ENCODE results near the gene BBIP1. TPM values are rescaled to one million over a fixed set of nuclear protein-coding genes. Genes with fewer than 3 reads are reported as not detected.

The BBIP1 gene
- total RNA-seq, 1 experiment from 2014 or later, result 46.9 TPM

DNA sequence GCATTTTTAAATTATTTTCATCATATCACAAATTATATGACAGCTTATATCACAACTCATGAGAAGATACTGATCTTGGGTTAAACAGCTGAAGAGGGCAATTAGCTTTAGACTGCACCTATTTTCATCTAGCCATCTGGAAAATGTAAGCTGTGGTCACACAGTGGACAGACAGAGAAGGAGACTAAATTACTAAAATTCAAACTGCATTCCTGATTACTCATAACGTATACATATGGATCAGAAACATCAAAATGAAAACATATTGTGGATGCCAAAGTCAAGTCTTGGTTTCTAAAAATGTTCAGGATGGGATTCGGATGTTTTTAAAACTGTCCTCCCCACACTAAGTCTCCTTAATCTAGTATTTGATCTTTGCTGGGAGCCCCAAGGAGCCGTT is 6.6 kb downstream of the BBIP1 start:
- Mint-ChIP-seq H3K4me3 (ENCODE audit: unreplicated experiment) (no peak overlapping the region), H3K36me3 (ENCODE audit: insufficient read depth, unreplicated experiment) (peaks cover 34% of the 10 kb centered on the region), H3K27ac (ENCODE audit: low read depth, unreplicated experiment) (peak overlapping the region; percentile 54), H3K4me1 (ENCODE audit: insufficient read depth, unreplicated experiment) (peaks cover 38% of the 10 kb centered on the region), H3K27me3 (ENCODE audit: insufficient read depth, unreplicated experiment) (no peaks in the 10 kb centered on the region), H3K9me3 (ENCODE audit: unreplicated experiment) (no peaks in the 10 kb centered on the region)
- intact Hi-C loops (cut with micrococcal nuclease), result no loop called here
- peak; percentile 27 for DNase-seq (ENCODE audit: unreplicated experiment)
- no TSS peak for BruUV-seq (replicated peaks)
- ChIA-PET POLR2A (interaction anchor here (0.8 to 2.4 kb wide), 2 partner anchors 9 to 41 kb away, joined by 3 to 17 read pairs; partner anchors contain the start of gene PDCD4), CTCF (interaction anchor here (1.3 kb wide), 1 partner anchor 10 kb away, joined by 3 read pairs; no protein-coding TSS in a partner anchor)
- TF ChIP-seq, protein P1, sequence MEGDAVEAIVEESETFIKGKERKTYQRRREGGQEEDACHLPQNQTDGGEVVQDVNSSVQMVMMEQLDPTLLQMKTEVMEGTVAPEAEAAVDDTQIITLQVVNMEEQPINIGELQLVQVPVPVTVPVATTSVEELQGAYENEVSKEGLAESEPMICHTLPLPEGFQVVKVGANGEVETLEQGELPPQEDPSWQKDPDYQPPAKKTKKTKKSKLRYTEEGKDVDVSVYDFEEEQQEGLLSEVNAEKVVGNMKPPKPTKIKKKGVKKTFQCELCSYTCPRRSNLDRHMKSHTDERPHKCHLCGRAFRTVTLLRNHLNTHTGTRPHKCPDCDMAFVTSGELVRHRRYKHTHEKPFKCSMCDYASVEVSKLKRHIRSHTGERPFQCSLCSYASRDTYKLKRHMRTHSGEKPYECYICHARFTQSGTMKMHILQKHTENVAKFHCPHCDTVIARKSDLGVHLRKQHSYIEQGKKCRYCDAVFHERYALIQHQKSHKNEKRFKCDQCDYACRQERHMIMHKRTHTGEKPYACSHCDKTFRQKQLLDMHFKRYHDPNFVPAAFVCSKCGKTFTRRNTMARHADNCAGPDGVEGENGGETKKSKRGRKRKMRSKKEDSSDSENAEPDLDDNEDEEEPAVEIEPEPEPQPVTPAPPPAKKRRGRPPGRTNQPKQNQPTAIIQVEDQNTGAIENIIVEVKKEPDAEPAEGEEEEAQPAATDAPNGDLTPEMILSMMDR (IDR thresholded peaks at IDR 0.05; ENCODE audit: unreplicated experiment), result no peak

DNA sequence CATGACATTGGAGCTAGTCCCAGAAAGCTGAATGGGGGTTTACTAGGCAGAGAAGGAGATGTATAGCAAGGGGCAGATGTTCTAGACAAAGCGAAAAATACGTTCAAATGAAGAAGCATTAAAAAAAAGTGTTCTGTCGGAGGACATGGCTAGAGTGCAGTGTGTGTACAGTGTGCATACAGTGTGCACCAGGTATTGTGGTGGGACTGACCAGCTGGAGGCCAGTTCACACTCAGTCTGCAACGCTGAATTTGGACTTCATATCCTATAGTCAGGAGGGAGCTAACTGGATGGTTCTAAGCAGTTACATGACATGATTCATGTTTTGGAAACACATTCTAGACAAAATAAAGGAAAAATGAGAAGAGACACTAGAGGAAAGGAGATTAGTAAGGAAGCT is 8.8 kb downstream of the BBIP1 start:
- BruUV-seq (replicated peaks), result no TSS peak
- Mint-ChIP-seq H3K27ac (ENCODE audit: low read depth, unreplicated experiment) (no peak overlapping the region), H3K36me3 (ENCODE audit: insufficient read depth, unreplicated experiment) (peaks cover 41% of the 10 kb centered on the region), H3K4me1 (ENCODE audit: insufficient read depth, unreplicated experiment) (peaks cover 24% of the 10 kb centered on the region), H3K9me3 (ENCODE audit: unreplicated experiment) (no peaks in the 10 kb centered on the region), H3K4me3 (ENCODE audit: unreplicated experiment) (no peak overlapping the region), H3K27me3 (ENCODE audit: insufficient read depth, unreplicated experiment) (no peaks in the 10 kb centered on the region)
- TF ChIP-seq, protein P1 (IDR thresholded peaks at IDR 0.05; ENCODE audit: unreplicated experiment), result no peak
- POLR2A ChIA-PET, result interaction anchor here (0.6 to 11.1 kb wide), 11 partner anchors 7 to 593 kb away, joined by 3 to 129 read pairs (median 6); partner anchors contain the start of genes BBIP1, PDCD4 and SHOC2
- intact Hi-C loops (cut with micrococcal nuclease), result no loop called here
- DNase-seq (ENCODE audit: unreplicated experiment), result no peak
- CTCF ChIA-PET, result interaction anchor here (1.1 to 1.2 kb wide), 2 partner anchors 300 to 1229 kb away, joined by 3 to 6 read pairs; no protein-coding TSS in a partner anchor

DNA sequence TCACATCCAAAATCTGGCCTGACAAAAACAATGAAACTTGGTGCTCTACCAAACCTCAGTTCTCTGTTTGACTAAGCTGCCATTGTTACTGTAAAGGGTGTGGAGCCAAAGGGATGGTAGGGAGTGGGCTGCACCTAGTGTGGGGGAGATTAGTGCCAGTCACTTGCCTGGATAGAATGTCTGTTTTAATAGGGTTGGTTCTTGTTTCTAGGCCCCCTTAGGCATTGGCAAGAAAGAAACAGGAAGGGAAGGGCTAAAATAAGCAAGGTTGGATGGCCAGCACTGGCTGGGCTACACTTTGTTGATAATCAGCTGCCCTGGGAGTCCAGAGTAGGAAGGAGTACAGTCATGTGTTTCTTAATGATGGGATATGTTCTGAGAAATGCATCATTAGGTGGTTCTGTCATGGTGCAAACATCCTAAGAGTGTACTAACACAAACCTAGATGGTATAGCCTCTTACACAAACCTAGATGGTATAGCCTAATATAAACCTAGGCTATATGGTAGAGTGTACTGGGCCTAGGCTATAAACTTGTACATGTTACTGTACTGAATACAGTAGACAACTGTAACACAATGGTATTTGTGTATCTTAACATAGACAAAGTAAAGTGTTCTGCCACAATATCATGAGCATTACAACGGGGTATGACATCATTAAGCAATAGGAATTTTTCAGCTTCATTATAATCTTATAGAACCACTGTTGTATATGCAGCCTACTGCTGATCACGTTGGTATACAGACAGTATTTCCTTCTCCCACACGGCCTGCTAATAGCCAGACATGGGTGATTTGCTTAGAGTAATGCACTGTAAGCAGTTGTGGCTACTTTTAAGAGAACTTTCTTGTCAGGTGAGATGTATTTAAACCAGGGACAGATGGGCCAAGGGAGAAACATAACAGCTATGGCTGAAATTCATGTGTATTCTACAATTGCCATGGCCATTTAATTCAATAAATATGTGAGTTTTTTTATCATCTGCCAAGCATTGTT is 15.4 kb downstream of the BBIP1 start:
- CTCF ChIA-PET, result interaction anchor here (0.5 to 1.6 kb wide), 4 partner anchors 13 to 1412 kb away, joined by 3 to 7 read pairs (median 3); no protein-coding TSS in a partner anchor
- peaks cover 25% of the 10 kb centered on the region for H3K4me1 Mint-ChIP-seq (ENCODE audit: insufficient read depth, unreplicated experiment)
- peak overlapping the region; percentile 39 for H3K27ac Mint-ChIP-seq (ENCODE audit: low read depth, unreplicated experiment)
- H3K36me3 Mint-ChIP-seq (ENCODE audit: insufficient read depth, unreplicated experiment), result peaks cover 83% of the 10 kb centered on the region
- BruUV-seq (replicated peaks), result no TSS peak
- TF ChIP-seq, protein P1 (IDR thresholded peaks at IDR 0.05; ENCODE audit: unreplicated experiment), result no peak
- POLR2A ChIA-PET, result interaction anchor here (0.6 to 11.1 kb wide), 19 partner anchors 7 to 1278 kb away, joined by 3 to 129 read pairs (median 5); partner anchors contain the start of genes BBIP1, PDCD4 and SHOC2
- no peaks in the 10 kb centered on the region for H3K9me3 Mint-ChIP-seq (ENCODE audit: unreplicated experiment)
- DNase-seq (ENCODE audit: unreplicated experiment), result no peak
- no peak overlapping the region for H3K4me3 Mint-ChIP-seq (ENCODE audit: unreplicated experiment)
- intact Hi-C loops (cut with micrococcal nuclease), result loop anchor here (2.0 kb wide), 1 partner anchor 15 kb away; the partner anchor contains the start of genes BBIP1 and SHOC2
- H3K27me3 Mint-ChIP-seq (ENCODE audit: insufficient read depth, unreplicated experiment), result no peaks in the 10 kb centered on the region

Measured in MCF 10A (cell line).